ENCODE results near the gene PEX11G. TPM values are rescaled to one million over a fixed set of nuclear protein-coding genes. Genes with fewer than 3 reads are reported as not detected.

PEX11G gene
- total and polyA plus RNA-seq, 9 of the 15 experiments (the other 6 are each of a cell fraction or from before 2014, with no cell fraction given) = 0.07 to 3.2 (median 0.70) TPM; not detected in 1

GRCh38 chr19:7535047-7535997, 46.5 kb upstream of the PEX11G start, which contains the start of gene PNPLA6 (continued):
- TF ChIP-seq HDAC8 (tag; IDR thresholded peaks at IDR 0.05) (peak; percentile 76; the same call in 1 of the 2 replicates), HDAC6 (IDR thresholded peaks at IDR 0.05; ENCODE audit: low read depth, low read length) (no peak), MTA3 (IDR thresholded peaks at IDR 0.05; ENCODE audit: borderline replicate concordance) (peak; percentile 85; the same call in 1 of the 2 replicates), ZNF23 (CRISPR knock-in tag; IDR thresholded peaks at IDR 0.05) (no peak), ZNF57 (CRISPR knock-in tag; IDR thresholded peaks at IDR 0.05) (no peak), HDAC1 (IDR thresholded peaks at IDR 0.05) (peak in 1 of 2 experiments; percentile 73; a peak in 2 of 4 replicates), PHB2 (IDR thresholded peaks at IDR 0.05; ENCODE audit: low read depth) (no peak), SFPQ (IDR thresholded peaks at IDR 0.05; ENCODE audit: low read depth, low read length) (no peak), ZBTB34 (CRISPR knock-in tag; IDR thresholded peaks at IDR 0.05) (no peak), KLF16 (IDR thresholded peaks at IDR 0.05) (no peak), NR1H2 (CRISPR knock-in tag; IDR thresholded peaks at IDR 0.05) (no peak), ZBTB12 (CRISPR knock-in tag; IDR thresholded peaks at IDR 0.05) (peak; percentile 94), SRSF7 (optimal IDR thresholded peaks at IDR 0.05; ENCODE audit: low read depth, low read length) (no peak), ARID4B (CRISPR knock-in tag; IDR thresholded peaks at IDR 0.05) (peak; percentile 83), PTBP1 (IDR thresholded peaks at IDR 0.05; ENCODE audit: low read depth, low read length) (peak; percentile 99), HNRNPH1 (optimal IDR thresholded peaks at IDR 0.05; ENCODE audit: low read depth, low read length) (no peak)

Data from K562 (cell line).